NCI-H2029 (cell line): ENCODE data around the gene TAOK3.
"Not testable (repeated sequence)": the region's sequence is repeated elsewhere in the genome, so short reads cannot be mapped to it uniquely, and the experiment has no call there.

Source experiments
- DNase-seq: peaks from one replicate; lab custom pipeline; 2025; lab: John Stamatoyannopoulos, UW

TAOK3 gene

GRCh38 chr12:118372541-118373495 is at the start of gene TAOK3:
TSS of gene TAOK3 (minus strand) at chr12:118372907. CDS start at chr12:118255567, 117,340 bp downstream.
- DNase-seq = peak; percentile 98

GRCh38 chr12:118420673-118421072 is 48.0 kb upstream of the TAOK3 start:
- DNase-seq = no peak

GRCh38 chr12:118418385-118419057 is 45.8 kb upstream of the TAOK3 start:
- no peak for DNase-seq

GRCh38 chr12:118417942-118418341 is 45.2 kb upstream of the TAOK3 start:
- DNase-seq = no peak

- no peak for DNase-seq
These were observed 37.1 kb upstream of the TAOK3 start for GRCh38 chr12:118409834-118410233.

GRCh38 chr12:118408241-118408640 is 35.5 kb upstream of the TAOK3 start:
- not testable (repeated sequence) for DNase-seq

- DNase-seq = peak; percentile 56
These were observed 32.3 kb upstream of the TAOK3 start for GRCh38 chr12:118404876-118405521.

GRCh38 chr12:118402251-118402650 is 29.5 kb upstream of the TAOK3 start:
- no peak for DNase-seq

- DNase-seq = no peak
These were observed 26.2 kb upstream of the TAOK3 start for GRCh38 chr12:118398940-118399339.

GRCh38 chr12:118398524-118398923 is 25.8 kb upstream of the TAOK3 start:
- DNase-seq = no peak

- no peak for DNase-seq
These were observed 25.2 kb upstream of the TAOK3 start for GRCh38 chr12:118397708-118398440.

GRCh38 chr12:118391836-118392235 is 19.1 kb upstream of the TAOK3 start:
- DNase-seq = no peak

GRCh38 chr12:118391424-118391823 is 18.7 kb upstream of the TAOK3 start:
- DNase-seq = no peak

- peak; percentile 47 for DNase-seq
These were observed 5.3 kb upstream of the TAOK3 start for GRCh38 chr12:118377884-118378470.

- DNase-seq = peak; percentile 30
These were observed 4.5 kb upstream of the TAOK3 start for GRCh38 chr12:118377021-118377883.

GRCh38 chr12:118376089-118377020 is 3.6 kb upstream of the TAOK3 start, which contains the start of gene SUDS3:
TSS of gene SUDS3 (plus strand) at chr12:118376555. CDS start at chr12:118376692, 137 bp downstream.
- DNase-seq = peak; percentile 88

- no peak for DNase-seq
These were observed 2.6 kb upstream of the TAOK3 start for GRCh38 chr12:118375348-118375747.

GRCh38 chr12:118374909-118375308 is 2.2 kb upstream of the TAOK3 start:
- DNase-seq = no peak

- DNase-seq = no peak
These were observed 1.5 kb upstream of the TAOK3 start for GRCh38 chr12:118374126-118374725.
